HG03097 (cell line): ENCODE results near the gene NAB2.
"Not testable (repeated sequence)": the region's sequence is repeated elsewhere in the genome, so short reads cannot be mapped to it uniquely, and the experiment has no call there.

Source experiments
- ATAC-seq: cut with Tn5 transposase; IDR thresholded peaks from one replicate; pipeline ENCODE4 v1.9.1; 2021; ENCODE audit not compliant: unreplicated experiment, low FRiP score

The NAB2 gene

DNA sequence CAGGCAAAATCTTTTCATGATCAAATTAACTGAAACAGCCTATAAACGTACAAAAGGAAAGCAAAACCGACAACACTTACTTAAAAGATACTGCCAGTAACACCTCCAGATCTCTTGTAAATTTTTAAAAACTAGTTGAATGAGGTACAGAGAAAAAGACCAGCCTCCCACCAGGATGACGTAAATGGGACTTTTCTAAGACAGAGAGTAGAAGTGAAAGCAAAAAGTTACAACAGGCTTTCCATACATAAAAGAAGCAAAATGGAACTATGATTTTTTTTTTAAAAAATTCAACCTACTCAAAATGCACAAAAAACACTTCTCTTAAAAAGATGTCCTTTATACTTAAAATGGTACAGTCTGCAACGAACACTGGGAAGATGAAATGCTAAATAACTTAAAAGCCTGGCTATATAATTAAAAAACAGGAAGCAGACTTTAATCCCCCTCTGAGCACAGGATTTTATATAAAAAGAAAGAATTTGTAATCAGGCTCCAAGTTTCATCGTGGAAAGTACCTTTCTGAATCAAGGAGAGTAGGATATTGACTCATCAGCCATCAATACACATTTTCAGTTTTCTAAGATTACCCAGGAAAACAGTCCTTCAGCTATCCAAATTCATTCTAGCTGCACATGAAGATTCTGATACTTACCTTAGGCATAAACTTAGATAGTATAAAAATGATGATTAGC, 24.8 kb upstream of the NAB2 start:
- peak; percentile 79 for ATAC-seq

- ATAC-seq, result no peak
Measured at GRCh38 chr12:57066245-57066644, 22.7 kb upstream of the NAB2 start.

GRCh38 chr12:57069523-57069922, 19.4 kb upstream of the NAB2 start:
- ATAC-seq, result peak; percentile 78

DNA sequence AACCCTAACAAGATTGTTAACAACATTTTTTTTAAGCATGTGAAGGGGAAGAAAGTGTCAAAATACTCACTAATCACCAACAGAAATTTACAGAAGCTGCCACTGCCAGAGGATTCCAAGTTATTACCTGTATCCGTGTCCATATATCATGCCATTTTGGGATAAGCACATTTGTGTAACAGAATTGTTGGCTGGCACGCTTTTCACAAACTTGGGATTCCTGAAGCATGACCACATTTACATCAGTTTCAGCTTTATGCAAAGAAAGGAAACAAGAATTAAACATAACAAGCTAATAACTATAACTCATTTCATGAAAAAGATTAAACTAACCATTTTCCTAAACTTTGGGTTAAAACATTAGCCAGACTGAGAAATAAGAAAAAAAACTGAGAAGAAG, 16.3 kb upstream of the NAB2 start:
- ATAC-seq, result no peak

GRCh38 chr12:57073566-57074450, 15.1 kb upstream of the NAB2 start:
- ATAC-seq, result not testable (repeated sequence)

- peak; percentile 93 for ATAC-seq
Measured at GRCh38 chr12:57078519-57079404, 10.2 kb upstream of the NAB2 start, which contains the start of gene NEMP1. NEMP1 (minus strand) TSS chr12:57078791; CDS start chr12:57078745, 46 bp downstream.

DNA sequence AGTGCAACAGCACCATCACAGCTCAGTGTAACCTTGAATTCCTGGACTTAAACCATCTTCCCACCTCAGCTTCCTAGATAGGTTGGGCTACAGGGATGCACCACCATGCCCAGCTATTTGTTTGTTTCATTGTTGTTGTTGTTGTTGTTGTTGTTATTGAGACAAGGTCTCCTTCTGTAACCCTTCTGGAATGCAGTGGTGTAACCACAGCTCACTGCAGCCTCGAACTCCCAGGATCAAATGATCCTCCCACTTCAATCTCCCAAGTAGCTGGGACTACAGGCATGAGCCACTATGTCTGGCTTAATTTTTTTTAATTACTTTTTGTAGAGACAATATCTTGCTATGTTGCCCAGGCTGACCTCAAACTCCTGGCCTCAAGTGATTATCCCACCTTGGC, 9.1 kb upstream of the NAB2 start:
- no peak for ATAC-seq

DNA sequence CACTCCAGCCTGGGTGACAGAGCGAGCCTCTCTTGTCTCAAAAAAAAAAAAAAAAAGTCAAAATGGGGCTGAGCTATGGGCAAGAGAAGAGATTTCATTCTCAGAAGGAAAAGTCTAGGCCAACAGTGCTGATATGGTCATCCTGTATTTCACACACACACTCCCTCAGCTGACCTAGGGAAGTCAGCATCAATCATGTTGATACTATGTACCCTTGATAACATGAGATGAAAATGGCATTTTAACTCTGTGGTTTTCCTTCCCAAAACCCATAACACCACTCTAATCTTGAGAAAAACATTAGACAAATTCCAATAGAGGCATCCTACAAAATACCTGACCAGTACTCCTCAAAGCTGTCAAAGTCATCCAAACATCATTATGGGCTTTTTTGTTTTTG, 8.1 kb upstream of the NAB2 start:
- ATAC-seq, result no peak

- no peak for ATAC-seq
Measured at GRCh38 chr12:57085999-57086492, 2.9 kb upstream of the NAB2 start.

GRCh38 chr12:57086493-57087009, 2.4 kb upstream of the NAB2 start:
- ATAC-seq, result no peak

- ATAC-seq, result peak; percentile 23
Measured at GRCh38 chr12:57087010-57087690, 1.8 kb upstream of the NAB2 start.

GRCh38 chr12:57087691-57088353, 1.1 kb upstream of the NAB2 start:
- peak; percentile 22 for ATAC-seq

- ATAC-seq, result no peak
Measured at GRCh38 chr12:57089271-57090245, 644 bp downstream of the NAB2 start.

DNA sequence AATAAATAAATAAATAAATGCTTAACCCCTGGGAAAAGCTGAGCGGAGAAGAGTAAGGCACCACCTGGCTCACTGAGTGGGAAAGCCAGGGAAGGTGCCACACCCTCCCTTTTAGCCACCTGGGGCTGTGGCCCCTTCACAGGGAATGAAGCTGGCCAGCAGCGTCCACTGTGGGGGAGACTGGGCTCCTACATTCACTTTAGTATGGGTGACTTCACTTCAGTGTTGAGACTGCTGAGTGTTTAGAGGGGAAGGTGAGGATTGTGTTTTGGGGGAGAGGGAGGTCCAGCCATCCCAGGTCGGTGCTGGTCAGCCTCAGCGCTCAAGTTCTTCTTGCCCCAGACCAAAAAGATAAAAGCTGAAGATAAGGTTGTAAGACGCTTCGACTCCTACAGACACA, 1.6 kb downstream of the NAB2 start:
- ATAC-seq, result no peak

- ATAC-seq, result no peak
Measured at GRCh38 chr12:57090924-57091637, 2.2 kb downstream of the NAB2 start.

- no peak for ATAC-seq
Measured at GRCh38 chr12:57091638-57092528, 3.0 kb downstream of the NAB2 start.

DNA sequence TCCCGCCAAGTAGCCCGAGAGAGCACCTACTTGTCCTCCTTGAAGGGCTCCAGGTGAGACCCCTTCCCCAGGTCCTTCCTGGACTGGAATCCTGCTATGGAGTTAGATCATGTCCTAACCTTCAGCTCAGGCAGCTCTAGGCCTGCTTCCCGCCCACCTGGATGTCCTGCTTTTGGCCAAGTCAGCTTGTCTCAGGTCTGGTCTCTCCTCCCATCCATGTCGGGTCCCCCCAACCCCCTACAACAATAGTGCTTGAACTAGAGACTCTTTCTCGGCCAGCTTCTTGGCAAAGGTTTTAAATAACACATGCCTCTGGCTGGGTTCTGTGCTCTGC, 3.6 kb downstream of the NAB2 start:
- ATAC-seq, result no peak
